HFF-Myc (cell line): ENCODE measurements around the gene FAM13A.
"Not testable (repeated sequence)": the region's sequence is repeated elsewhere in the genome, so short reads cannot be mapped to it uniquely, and the experiment has no call there.

Source experiments
- DNase-seq: peaks from one replicate; pipeline ENCODE4 v3.0.0-alpha.2; 2011; ENCODE audit warnings: low read depth; ENCODE audit errors: extremely low read depth
- H3K4me3 ChIP-seq: replicated peaks from 2 replicates; pipeline ENCODE4 v1.5.1; 2011; ENCODE audit warnings: low read depth, mild to moderate bottlenecking, control low read depth, low read length
- CTCF ChIP-seq: IDR thresholded peaks from 2 replicates; pipeline ENCODE4 v1.5.1; 2012; ENCODE audit warnings: mild to moderate bottlenecking, low read depth, low read length, control low read depth; ENCODE audit errors: missing control alignments

FAM13A gene

GRCh38 chr4:88860586-88860985 is 196.4 kb downstream of the FAM13A start:
- no peak overlapping the region for H3K4me3 ChIP-seq
- no peak for DNase-seq
- no peak for TF ChIP-seq CTCF

- no peak for DNase-seq
- no peak for TF ChIP-seq CTCF
- no peak overlapping the region for H3K4me3 ChIP-seq
Measured at GRCh38 chr4:88859191-88859812, 197.7 kb downstream of the FAM13A start.

- no peak overlapping the region for H3K4me3 ChIP-seq
- no peak for TF ChIP-seq CTCF
- no peak for DNase-seq
Measured at GRCh38 chr4:88858752-88859151, 198.2 kb downstream of the FAM13A start.

GRCh38 chr4:88857588-88857987 is 199.4 kb downstream of the FAM13A start:
- DNase-seq: no peak
- no peak for TF ChIP-seq CTCF
- H3K4me3 ChIP-seq: no peak overlapping the region

GRCh38 chr4:88854481-88854880 is 202.5 kb downstream of the FAM13A start:
- no peak overlapping the region for H3K4me3 ChIP-seq
- no peak for TF ChIP-seq CTCF
- no peak for DNase-seq

GRCh38 chr4:88853583-88853982 is 203.4 kb downstream of the FAM13A start:
- not testable (repeated sequence) for DNase-seq, H3K4me3 ChIP-seq

GRCh38 chr4:88846206-88846790 is 210.7 kb downstream of the FAM13A start:
- no peak for DNase-seq
- no peak overlapping the region for H3K4me3 ChIP-seq
- no peak for TF ChIP-seq CTCF
